COLO829 (cell line): Measurements from ENCODE around the gene TCF4.

Source experiments
- DNase-seq: peaks from one replicate; pipeline ENCODE4 v3.0.0; 2012; ENCODE audit warnings: low spot score

TCF4 gene

GRCh38 chr18:55407191-55407590, 180.8 kb downstream of the TCF4 start:
- DNase-seq: no peak

GRCh38 chr18:55406451-55406991, 181.5 kb downstream of the TCF4 start:
- no peak for DNase-seq

GRCh38 chr18:55405893-55406406, 182.0 kb downstream of the TCF4 start:
- DNase-seq: peak; percentile 41

GRCh38 chr18:55405475-55405874, 182.5 kb downstream of the TCF4 start:
- no peak for DNase-seq

- DNase-seq: no peak
Measured at GRCh38 chr18:55404832-55405465, 183.0 kb downstream of the TCF4 start.

- DNase-seq: no peak
Measured at GRCh38 chr18:55404136-55404830, 183.7 kb downstream of the TCF4 start.

GRCh38 chr18:55403421-55403949, 184.5 kb downstream of the TCF4 start:
- no peak for DNase-seq

- DNase-seq: no peak
Measured at GRCh38 chr18:55402731-55403405, 185.1 kb downstream of the TCF4 start.

GRCh38 chr18:55401638-55402191, 186.3 kb downstream of the TCF4 start:
- DNase-seq: no peak

- no peak for DNase-seq
Measured at GRCh38 chr18:55400590-55401541, 187.1 kb downstream of the TCF4 start.

GRCh38 chr18:55400081-55400480, 187.9 kb downstream of the TCF4 start:
- DNase-seq: no peak

GRCh38 chr18:55398858-55399257, 189.1 kb downstream of the TCF4 start:
- no peak for DNase-seq

- DNase-seq: no peak
Measured at GRCh38 chr18:55396979-55397378, 191.0 kb downstream of the TCF4 start.

GRCh38 chr18:55396267-55396905, 191.6 kb downstream of the TCF4 start:
- no peak for DNase-seq

GRCh38 chr18:55395799-55396198, 192.2 kb downstream of the TCF4 start:
- DNase-seq: no peak

- DNase-seq: no peak
Measured at GRCh38 chr18:55390898-55391297, 197.1 kb downstream of the TCF4 start.

- DNase-seq: no peak
Measured at GRCh38 chr18:55387139-55387984, 200.6 kb downstream of the TCF4 start.

- no peak for DNase-seq
Measured at GRCh38 chr18:55386545-55386944, 201.4 kb downstream of the TCF4 start.

- peak; percentile 14 for DNase-seq
Measured at GRCh38 chr18:55385770-55386169, 202.2 kb downstream of the TCF4 start.
